ENCODE results near the gene CBX1. TPM values are rescaled to one million over a fixed set of nuclear protein-coding genes. Genes with fewer than 3 reads are reported as not detected.

Gene CBX1
- total RNA-seq, 1 donor from 2014 or later, result 49.5 TPM

- Mint-ChIP-seq H3K4me3 (peak overlapping the region; percentile 73), H3K36me3 (ENCODE audit: low read depth) (peaks cover 89% of the 10 kb centered on the region)
These were observed 45.6 kb downstream of the CBX1 start for GRCh38 chr17:48055531-48056245.

GRCh38 chr17:48054238-48055185 is 46.8 kb downstream of the CBX1 start:
- CTCF ChIA-PET, result interaction anchor here (1.1 to 4.8 kb wide), 4 partner anchors 18 to 28 kb away, joined by 3 to 34 read pairs (median 10); partner anchors contain the start of gene COPZ2
- ATAC-seq (ENCODE audit: low read depth) (no peak), DNase-seq (no peak)
- POLR2A ChIA-PET, result interaction anchor here (0.6 to 7.2 kb wide), 9 partner anchors 7 to 58 kb away, joined by 3 to 83 read pairs (median 8); partner anchors contain the start of genes NFE2L1 and SNX11
- Mint-ChIP-seq H3K4me1 (peaks cover 75% of the 10 kb centered on the region), H3K4me3 (peak overlapping the region; percentile 73), H3K27ac (peak overlapping the region; percentile 99), H3K36me3 (ENCODE audit: low read depth) (peaks cover 90% of the 10 kb centered on the region), H3K27me3 (no peaks in the 10 kb centered on the region), H3K9me3 (no peaks in the 10 kb centered on the region)
- intact Hi-C loops (cut with micrococcal nuclease), result loop anchor here (1.0 kb wide), 1 partner anchor 16 kb away; no protein-coding TSS in a partner anchor
- TF ChIP-seq CTCF (IDR thresholded peaks at IDR 0.05), result no peak

More at GRCh38 chr17:48055531-48056245, 45.6 kb downstream of the CBX1 start:
- DNase-seq (peak; percentile 35), ATAC-seq (ENCODE audit: low read depth) (peak; percentile 88)
- peak overlapping the region; percentile 99 for H3K27ac Mint-ChIP-seq
- ChIA-PET POLR2A (interaction anchor here (0.6 to 7.2 kb wide), 15 partner anchors 8 to 853 kb away, joined by 3 to 83 read pairs (median 4); partner anchors contain the start of genes NFE2L1, SP2 and UBE2Z), CTCF (interaction anchor here (0.7 to 4.8 kb wide), 6 partner anchors 10 to 57 kb away, joined by 3 to 34 read pairs (median 6); partner anchors contain the start of gene COPZ2)
- TF ChIP-seq CTCF (IDR thresholded peaks at IDR 0.05), result no peak
- intact Hi-C loops (cut with micrococcal nuclease), result loop anchor here (1.0 kb wide), 1 partner anchor 17 kb away; no protein-coding TSS in a partner anchor
- no peaks in the 10 kb centered on the region for H3K9me3 Mint-ChIP-seq
- no peaks in the 10 kb centered on the region for H3K27me3 Mint-ChIP-seq
- peaks cover 64% of the 10 kb centered on the region for H3K4me1 Mint-ChIP-seq

- ATAC-seq (ENCODE audit: low read depth), result no peak
These were observed 47.5 kb downstream of the CBX1 start for GRCh38 chr17:48053758-48054237.

More at GRCh38 chr17:48053758-48054237, 47.5 kb downstream of the CBX1 start:
- Mint-ChIP-seq H3K36me3 (ENCODE audit: low read depth) (peaks cover 87% of the 10 kb centered on the region), H3K27me3 (no peaks in the 10 kb centered on the region), H3K27ac (peak overlapping the region; percentile 80), H3K4me1 (peaks cover 81% of the 10 kb centered on the region), H3K9me3 (no peaks in the 10 kb centered on the region), H3K4me3 (peak overlapping the region; percentile 41)
- DNase-seq, result no peak
- intact Hi-C loops (cut with micrococcal nuclease), result no loop called here
- TF ChIP-seq CTCF (IDR thresholded peaks at IDR 0.05), result no peak
- ChIA-PET POLR2A (interaction anchor here (2.1 kb wide), 2 partner anchors 10 to 15 kb away, joined by 7 to 11 read pairs; no protein-coding TSS in a partner anchor), CTCF (interaction anchor here (1.1 to 4.8 kb wide), 2 partner anchors 22 to 28 kb away, joined by 3 to 34 read pairs; no protein-coding TSS in a partner anchor)
